HCT116 (cell line): ENCODE measurements around the gene ATP6V0A1.

ENCODE experiments used
- CEBPB ChIP-seq: IDR thresholded peaks from 2 replicates; pipeline ENCODE4 v1.6.1; 2012; ENCODE audit warnings: low read depth
- CTCF ChIP-seq, 3 experiments: fragments of 200-600 bp in 1 of 3; sonication (generic) in 1 of 3; IDR thresholded peaks in 2 of 3; conservative IDR thresholded peaks in 1 of 3; 2 replicates each; pipeline ENCODE4 v1.5.1; 2012 to 2017; ENCODE audit warnings: low read depth in 2 of 3, low read length in 2 of 3, antibody characterized with exemption in 1 of 3, borderline replicate concordance in 1 of 3, control low read depth in 1 of 3, mild to moderate bottlenecking in 1 of 3, mixed read lengths in 1 of 3, mixed run types in 1 of 3, moderate library complexity in 1 of 3; ENCODE audit not compliant: insufficient read depth in 1 of 3
- EGR1 ChIP-seq: IDR thresholded peaks from 2 replicates; pipeline ENCODE4 v1.6.1; 2012; ENCODE audit warnings: low read depth
- EZH2 ChIP-seq: fragments of 200-600 bp; sonication (generic); IDR thresholded peaks from 2 replicates; pipeline ENCODE4 v1.6.1; 2017; ENCODE audit warnings: antibody characterized with exemption, mixed run types
- EZH2phosphoT487 ChIP-seq: fragments of 200-600 bp; IDR thresholded peaks from 2 replicates; pipeline ENCODE4 v1.6.1; 2018; ENCODE audit warnings: antibody characterized with exemption, borderline replicate concordance
- JUND ChIP-seq: IDR thresholded peaks from 2 replicates; pipeline ENCODE4 v1.6.1; 2012
- POLR2A ChIP-seq: IDR thresholded peaks from 2 replicates; pipeline ENCODE4 v1.7.0; 2011; ENCODE audit warnings: borderline replicate concordance; ENCODE audit not compliant: insufficient read depth, insufficient read length; ENCODE audit errors: extremely low read depth
- POLR2AphosphoS5 ChIP-seq: IDR thresholded peaks from 2 replicates; pipeline ENCODE4 v1.6.1; 2011; ENCODE audit warnings: mild to moderate bottlenecking, low read depth, low read length, moderate library complexity
- RAD21 ChIP-seq: IDR thresholded peaks from 2 replicates; pipeline ENCODE4 v1.6.1; 2012; ENCODE audit warnings: low read depth, mild to moderate bottlenecking
- SIN3A ChIP-seq: IDR thresholded peaks from 2 replicates; pipeline ENCODE4 v1.6.1; 2012; ENCODE audit warnings: low read depth
- SP1 ChIP-seq: IDR thresholded peaks from 2 replicates; pipeline ENCODE4 v1.6.1; 2012; ENCODE audit warnings: low read depth
- SRF ChIP-seq: IDR thresholded peaks from 2 replicates; pipeline ENCODE4 v1.6.1; 2012; ENCODE audit warnings: low read depth
- TCF7L2 ChIP-seq: IDR thresholded peaks from 2 replicates; pipeline ENCODE4 v1.7.0; 2011; ENCODE audit warnings: borderline replicate concordance, inconsistent platforms; ENCODE audit not compliant: insufficient read depth, insufficient read length; ENCODE audit errors: extremely low read depth
- TF ChIP-seq, protein P1 (sequence below): IDR thresholded peaks from 2 replicates; pipeline ENCODE4 v1.6.1; 2012; ENCODE audit warnings: low read depth

DNA sequence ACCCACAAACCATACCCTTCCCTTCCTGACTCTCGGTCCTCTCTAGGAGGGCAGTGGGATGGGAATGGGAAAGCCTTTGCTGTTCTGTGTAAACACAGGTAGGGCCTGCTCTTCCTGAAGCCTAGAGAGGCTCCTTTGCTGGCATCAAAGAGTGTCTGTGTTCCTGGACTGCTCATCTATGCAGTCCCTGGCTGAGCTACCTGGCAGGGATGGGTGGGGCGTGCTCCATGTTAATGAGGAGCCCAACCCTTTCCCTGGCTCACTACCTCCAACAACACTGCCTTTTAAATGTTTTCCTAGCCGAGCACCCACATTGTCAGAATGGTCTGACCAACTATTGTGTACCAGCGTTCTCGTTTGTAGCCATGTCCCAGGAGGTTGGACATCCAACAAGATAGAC is 50.7 kb downstream of the ATP6V0A1 start:
- no peak for TF ChIP-seq CTCF (IDR thresholded peaks at IDR 0.05 in 2 of 3, conservative IDR thresholded peaks at IDR 0.05 in 1 of 3; ENCODE audit: borderline replicate concordance in 1 of 3, insufficient read depth in 1 of 3, low read depth in 2 of 3, low read length in 2 of 3)
- TF ChIP-seq, protein P1, sequence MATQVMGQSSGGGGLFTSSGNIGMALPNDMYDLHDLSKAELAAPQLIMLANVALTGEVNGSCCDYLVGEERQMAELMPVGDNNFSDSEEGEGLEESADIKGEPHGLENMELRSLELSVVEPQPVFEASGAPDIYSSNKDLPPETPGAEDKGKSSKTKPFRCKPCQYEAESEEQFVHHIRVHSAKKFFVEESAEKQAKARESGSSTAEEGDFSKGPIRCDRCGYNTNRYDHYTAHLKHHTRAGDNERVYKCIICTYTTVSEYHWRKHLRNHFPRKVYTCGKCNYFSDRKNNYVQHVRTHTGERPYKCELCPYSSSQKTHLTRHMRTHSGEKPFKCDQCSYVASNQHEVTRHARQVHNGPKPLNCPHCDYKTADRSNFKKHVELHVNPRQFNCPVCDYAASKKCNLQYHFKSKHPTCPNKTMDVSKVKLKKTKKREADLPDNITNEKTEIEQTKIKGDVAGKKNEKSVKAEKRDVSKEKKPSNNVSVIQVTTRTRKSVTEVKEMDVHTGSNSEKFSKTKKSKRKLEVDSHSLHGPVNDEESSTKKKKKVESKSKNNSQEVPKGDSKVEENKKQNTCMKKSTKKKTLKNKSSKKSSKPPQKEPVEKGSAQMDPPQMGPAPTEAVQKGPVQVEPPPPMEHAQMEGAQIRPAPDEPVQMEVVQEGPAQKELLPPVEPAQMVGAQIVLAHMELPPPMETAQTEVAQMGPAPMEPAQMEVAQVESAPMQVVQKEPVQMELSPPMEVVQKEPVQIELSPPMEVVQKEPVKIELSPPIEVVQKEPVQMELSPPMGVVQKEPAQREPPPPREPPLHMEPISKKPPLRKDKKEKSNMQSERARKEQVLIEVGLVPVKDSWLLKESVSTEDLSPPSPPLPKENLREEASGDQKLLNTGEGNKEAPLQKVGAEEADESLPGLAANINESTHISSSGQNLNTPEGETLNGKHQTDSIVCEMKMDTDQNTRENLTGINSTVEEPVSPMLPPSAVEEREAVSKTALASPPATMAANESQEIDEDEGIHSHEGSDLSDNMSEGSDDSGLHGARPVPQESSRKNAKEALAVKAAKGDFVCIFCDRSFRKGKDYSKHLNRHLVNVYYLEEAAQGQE: no peak
- TF ChIP-seq POLR2A: no peak
- TF ChIP-seq JUND: no peak
- no peak for TF ChIP-seq POLR2AphosphoS5
- no peak for TF ChIP-seq EZH2
- no peak for TF ChIP-seq CEBPB
- TF ChIP-seq SP1: no peak
- TF ChIP-seq SIN3A: no peak
- TF ChIP-seq EZH2phosphoT487: no peak
- no peak for TF ChIP-seq EGR1
- no peak for TF ChIP-seq TCF7L2
- no peak for TF ChIP-seq RAD21
- TF ChIP-seq SRF: no peak
